GM12878 (cell line): ENCODE results near the gene CHST8. TPM values are rescaled to one million over a fixed set of nuclear protein-coding genes. Genes with fewer than 3 reads are reported as not detected.
"Not testable (repeated sequence)": the region's sequence is repeated elsewhere in the genome, so short reads cannot be mapped to it uniquely, and the experiment has no call there.

Source experiments
- ATAC-seq: fragments of 200-7000 bp; cut with Tn5 transposase; 3 replicates; pipeline ENCODE4 v1.9.1; 2020; ENCODE audit warnings: mild to moderate bottlenecking, moderate library complexity
- BruUV-seq: library from RNA; stranded (reverse); fragments of 400-500 nt; replicated peaks from 2 replicates; lab custom pipeline; 2021; lab: Mats Ljungman, UMichigan
- CTCF ChIA-PET: fragments of 300-600 bp; sonication (Branson Sonifier 250); formaldehyde crosslinking; extraction: SDS; loops from one replicate; lab custom pipeline; 2021; ENCODE audit warnings: inconsistent platforms; lab: Yijun Ruan, JAX
- POLR2A ChIA-PET: fragments of 350-600 bp; formaldehyde crosslinking; extraction: SDS; loops from one replicate; lab custom pipeline; 2021; ENCODE audit warnings: inconsistent platforms; lab: Charles Lee
- RAD21 ChIA-PET: fragments of 300-600 bp; sonication (Branson Sonifier 250); formaldehyde crosslinking; loops from one replicate; lab custom pipeline; 2023; ENCODE audit warnings: antibody characterized with exemption; ENCODE audit not compliant: unreplicated experiment; lab: Charles Lee
- SMC1A ChIA-PET: fragments of 300-600 bp; sonication (Branson Sonifier 250); formaldehyde crosslinking; loops from one replicate; lab custom pipeline; 2023; ENCODE audit not compliant: unreplicated experiment, uncharacterized antibody; lab: Charles Lee
- DNase-seq: peaks from one replicate; pipeline ENCODE4 v3.0.0-alpha.2; 2011; ENCODE audit warnings: low read depth, low spot score
- FAIRE-seq: peaks from 3 replicates; lab custom pipeline; 2011; peaks lifted over from hg19 to GRCh38; lab: Jason Lieb, UNC
- H2AFZ ChIP-seq: 2 replicates; pipeline ENCODE4 v1.6.0; 2011; ENCODE audit warnings: low read depth, low read length, control low read depth; ENCODE audit not compliant: control insufficient read depth
- H3K27ac ChIP-seq: 2 replicates; pipeline ENCODE4 v1.5.1; 2011; ENCODE audit warnings: control low read depth; ENCODE audit not compliant: control insufficient read depth, insufficient read depth
- H3K27me3 ChIP-seq, 2 experiments: replicated peaks in 1 of 2; 2 replicates each; pipeline versions ENCODE4 v1.6.0 to v1.6.1; 2011; ENCODE audit warnings: low read length in 1 of 2; ENCODE audit not compliant: control insufficient read depth in 2 of 2, insufficient read depth in 2 of 2
- H3K36me3 ChIP-seq, 2 experiments: 2 replicates each; pipeline ENCODE4 v1.5.1; 2011; ENCODE audit warnings: low read length in 1 of 2; ENCODE audit not compliant: control insufficient read depth in 2 of 2, insufficient read depth in 2 of 2
- H3K4me1 ChIP-seq: 2 replicates; pipeline ENCODE4 v1.6.1; 2011; ENCODE audit warnings: mild to moderate bottlenecking, low read length, moderate library complexity, mixed read lengths; ENCODE audit not compliant: control insufficient read depth, insufficient read depth
- H3K4me2 ChIP-seq: 2 replicates; pipeline ENCODE4 v1.6.0; 2011; ENCODE audit warnings: control low read depth; ENCODE audit not compliant: control insufficient read depth, insufficient read depth
- H3K4me3 ChIP-seq: fragments of 200-600 bp; sonication (generic); 2 replicates; pipeline ENCODE4 v1.5.1; 2016
- H3K79me2 ChIP-seq: 2 replicates; pipeline ENCODE4 v1.6.0; 2011; ENCODE audit warnings: low read length; ENCODE audit not compliant: control insufficient read depth, insufficient read depth
- H3K9ac ChIP-seq: 2 replicates; pipeline ENCODE4 v1.8.0; 2011; ENCODE audit warnings: low read length, control low read depth, mixed read lengths; ENCODE audit not compliant: control insufficient read depth, insufficient read depth
- H3K9me3 ChIP-seq: replicated peaks from 3 replicates; pipeline ENCODE4 v1.5.1; 2011; ENCODE audit warnings: mild to moderate bottlenecking, low read length; ENCODE audit not compliant: control insufficient read depth, insufficient read depth
- H4K20me1 ChIP-seq: 2 replicates; pipeline ENCODE4 v1.6.0; 2011; ENCODE audit not compliant: control insufficient read depth, insufficient read depth
- CEBPZ ChIP-seq: fragments of 150-350 bp; IDR thresholded peaks from 2 replicates; pipeline ENCODE4 v1.6.1; 2016; ENCODE audit warnings: low read depth, low read length
- HDAC2 ChIP-seq: fragments of 200-600 bp; sonication (generic); IDR thresholded peaks from 2 replicates; pipeline ENCODE4 v1.6.1; 2017
- TBL1XR1 ChIP-seq: IDR thresholded peaks from 2 replicates; pipeline ENCODE4 v1.6.1; 2012; ENCODE audit warnings: low read depth, low read length, improper control_type of control experiment
- WGBS: methylation state at CpG from one replicate; pipeline ENCODE4 v1.1.6; 2016; ENCODE audit warnings: low lambda C conversion rate; ENCODE audit not compliant: insufficient replicate concordance, insufficient coverage; ENCODE audit errors: missing lambda C conversion rate; 5-methylcytosine and 5-hydroxymethylcytosine counted together
- in situ Hi-C: fragments of 300-500 bp; cut with MboI; formaldehyde crosslinking; loops from 9 replicates; pipeline ENCODE4 v1.14.3; 2018; ENCODE audit warnings: mixed read lengths
- intact Hi-C: fragments of 100-400 bp; cut with micrococcal nuclease; formaldehyde crosslinking; loops from one replicate; pipeline ENCODE4 v1.14.2; 2022; ENCODE audit not compliant: unreplicated experiment
- polyA plus RNA-seq, 11 experiments: library from polyadenylated mRNA; depleted of rRNA in 4 of 11; unstranded in 6 of 11; stranded (reverse) in 5 of 11; fragments of >200 nt; fragmentation: Nextera tagmentation in 4 of 11; fragmentation: Illumina TruSeq in 1 of 11; extraction: Ambion mirVana in 4 of 11; extraction: Trizol in 1 of 11; gene quantifications; 1 replicate in 1 of 11; 2 replicates in 10 of 11; pipeline versions ENCODE4 v1.2.1 to v1.2.3, GENCODE V29; 2011 to 2016; ENCODE audit warnings: inconsistent platforms in 2 of 11, missing spikeins in 2 of 11, low read depth in 1 of 11
- total RNA-seq, 4 experiments: library from RNA; depleted of rRNA in 3 of 4; stranded (reverse); fragments of >200 nt in 3 of 4; fragmentation: Illumina TruSeq in 1 of 4; extraction: Trizol in 1 of 4; gene quantifications; 2 replicates each; pipeline versions ENCODE4 v1.2.1 to v1.2.3, GENCODE V29; 2013 to 2021

The CHST8 gene
- total and polyA plus RNA-seq, 10 of the 15 experiments (the other 5 are each of a cell fraction or from before 2014, with no cell fraction given): 0.06 TPM; not detected in 9

- Histone ChIP-seq H3K9ac (no peak overlapping the region), H3K4me2 (no peak overlapping the region), H3K4me1 (no peaks in the 10 kb centered on the region), H4K20me1 (no peaks in the 10 kb centered on the region), H3K27ac (no peak overlapping the region), H3K9me3 (no peaks in the 10 kb centered on the region), H3K27me3 (no peaks in the 10 kb centered on the region), H3K4me3 (no peak overlapping the region), H3K36me3 (no peaks in the 10 kb centered on the region), H2AFZ (no peak overlapping the region), H3K79me2 (no peaks in the 10 kb centered on the region)
- ATAC-seq (no peak), FAIRE-seq (no peak), DNase-seq (no peak)
- ChIA-PET CTCF (no interaction called here), RAD21 (no interaction called here), POLR2A (no interaction called here), SMC1A (no interaction called here)
- 37% methylated on average over 11 of the region's 11 CpGs for WGBS
- BruUV-seq: no TSS peak
- in situ Hi-C loops: no loop called here
- TF ChIP-seq CEBPZ (no peak), TBL1XR1 (no peak), HDAC2 (no peak)
- intact Hi-C loops: no loop called here
Observed at GRCh38 chr19:33662391-33663092, 40.8 kb downstream of the CHST8 start.

GRCh38 chr19:33663316-33663715 lies 41.6 kb downstream of the CHST8 start:
- H3K4me1 ChIP-seq, H2AFZ ChIP-seq, H4K20me1 ChIP-seq, H3K27ac ChIP-seq, H3K4me3 ChIP-seq, FAIRE-seq, H3K27me3 ChIP-seq, in situ Hi-C loops, RAD21 ChIA-PET, DNase-seq, H3K36me3 ChIP-seq, CTCF ChIA-PET, H3K4me2 ChIP-seq, H3K9me3 ChIP-seq, intact Hi-C loops, POLR2A ChIA-PET, SMC1A ChIA-PET, H3K79me2 ChIP-seq, BruUV-seq, H3K9ac ChIP-seq, ATAC-seq: not testable (repeated sequence)
- WGBS: under 1% methylated on average over 9 of the region's 9 CpGs
